ENCODE data around the gene SCT. TPM values are rescaled to one million over a fixed set of nuclear protein-coding genes. Genes with fewer than 3 reads are reported as not detected.

The SCT gene
- total RNA-seq, 1 experiment from 2014 or later = not detected

- Histone ChIP-seq H3K9me3 (ENCODE audit: low read depth, low read length, poor library complexity, severe bottlenecking) (no peaks in the 10 kb centered on the region), H3K27me3 (replicated peaks; ENCODE audit: insufficient read depth, low read depth, low read length, poor library complexity) (no peaks in the 10 kb centered on the region), H3K4me1 (ENCODE audit: insufficient read depth, low read length, poor library complexity, severe bottlenecking) (peaks cover 33% of the 10 kb centered on the region), H3K4me3 (ENCODE audit: low read depth, low read length, poor library complexity, severe bottlenecking) (no peak overlapping the region), H3K36me3 (ENCODE audit: insufficient read depth, low read length, poor library complexity, severe bottlenecking) (no peaks in the 10 kb centered on the region), H3K27ac (ENCODE audit: low read depth, low read length, poor library complexity, severe bottlenecking) (no peak overlapping the region)
- DNase-seq (ENCODE audit: low spot score) = no peak
- POLR2A ChIA-PET (ENCODE audit: low non-redundant PET) = no interaction called here
- intact Hi-C loops (cut with micrococcal nuclease; ENCODE audit: unreplicated experiment) = no loop called here
- CTCF ChIA-PET = no interaction called here
- no TSS peak for BruUV-seq (replicated peaks)
- no peak for TF ChIP-seq CTCF (conservative IDR thresholded peaks at IDR 0.05; ENCODE audit: low read depth, low read length)
- no peak for TF ChIP-seq EZH2 (IDR thresholded peaks at IDR 0.05; ENCODE audit: borderline replicate concordance, low read depth, low read length, poor library complexity, severe bottlenecking)
Measured at GRCh38 chr11:635945-636510, 9.0 kb upstream of the SCT start.

- Histone ChIP-seq H3K27me3 (replicated peaks; ENCODE audit: insufficient read depth, low read depth, low read length, poor library complexity) (no peaks in the 10 kb centered on the region), H3K4me3 (ENCODE audit: low read depth, low read length, poor library complexity, severe bottlenecking) (no peak overlapping the region), H3K4me1 (ENCODE audit: insufficient read depth, low read length, poor library complexity, severe bottlenecking) (peaks cover 11% of the 10 kb centered on the region), H3K9me3 (ENCODE audit: low read depth, low read length, poor library complexity, severe bottlenecking) (no peaks in the 10 kb centered on the region), H3K36me3 (ENCODE audit: insufficient read depth, low read length, poor library complexity, severe bottlenecking) (no peaks in the 10 kb centered on the region), H3K27ac (ENCODE audit: low read depth, low read length, poor library complexity, severe bottlenecking) (no peak overlapping the region)
- ChIA-PET POLR2A (ENCODE audit: low non-redundant PET) (no interaction called here), CTCF (no interaction called here)
- TF ChIP-seq EZH2 (IDR thresholded peaks at IDR 0.05; ENCODE audit: borderline replicate concordance, low read depth, low read length, poor library complexity, severe bottlenecking) = no peak
- TF ChIP-seq CTCF (conservative IDR thresholded peaks at IDR 0.05; ENCODE audit: low read depth, low read length) = no peak
- no TSS peak for BruUV-seq (replicated peaks)
- DNase-seq (ENCODE audit: low spot score) = no peak
- intact Hi-C loops (cut with micrococcal nuclease; ENCODE audit: unreplicated experiment) = no loop called here
Measured at GRCh38 chr11:630871-631270, 3.9 kb upstream of the SCT start.

- intact Hi-C loops (cut with micrococcal nuclease; ENCODE audit: unreplicated experiment) = no loop called here
Measured at GRCh38 chr11:629237-629583, 2.2 kb upstream of the SCT start.

More at GRCh38 chr11:629237-629583, 2.2 kb upstream of the SCT start:
- H3K36me3 ChIP-seq (ENCODE audit: insufficient read depth, low read length, poor library complexity, severe bottlenecking) = no peaks in the 10 kb centered on the region
- CTCF ChIA-PET = no interaction called here
- POLR2A ChIA-PET (ENCODE audit: low non-redundant PET) = no interaction called here
- TF ChIP-seq CTCF (conservative IDR thresholded peaks at IDR 0.05; ENCODE audit: low read depth, low read length) (no peak), EZH2 (IDR thresholded peaks at IDR 0.05; ENCODE audit: borderline replicate concordance, low read depth, low read length, poor library complexity, severe bottlenecking) (no peak)
- no peak for DNase-seq (ENCODE audit: low spot score)
- H3K4me3 ChIP-seq (ENCODE audit: low read depth, low read length, poor library complexity, severe bottlenecking) = no peak overlapping the region
- no peaks in the 10 kb centered on the region for H3K9me3 ChIP-seq (ENCODE audit: low read depth, low read length, poor library complexity, severe bottlenecking)
- H3K4me1 ChIP-seq (ENCODE audit: insufficient read depth, low read length, poor library complexity, severe bottlenecking) = peaks cover 11% of the 10 kb centered on the region
- no TSS peak for BruUV-seq (replicated peaks)
- H3K27me3 ChIP-seq (replicated peaks; ENCODE audit: insufficient read depth, low read depth, low read length, poor library complexity) = no peaks in the 10 kb centered on the region
- H3K27ac ChIP-seq (ENCODE audit: low read depth, low read length, poor library complexity, severe bottlenecking) = no peak overlapping the region
